Measurements from ENCODE around the gene SDF4. TPM values are rescaled to one million over a fixed set of nuclear protein-coding genes. Genes with fewer than 3 reads are reported as not detected.
"Not testable (repeated sequence)": the region's sequence is repeated elsewhere in the genome, so short reads cannot be mapped to it uniquely, and the experiment has no call there.

The SDF4 gene
- total RNA-seq, 1 experiment from 2014 or later, result 142 TPM

GRCh38 chr1:1199961-1200875 lies 31.6 kb downstream of the SDF4 start:
- DNase-seq (ENCODE audit: low read depth), result no peak

DNA sequence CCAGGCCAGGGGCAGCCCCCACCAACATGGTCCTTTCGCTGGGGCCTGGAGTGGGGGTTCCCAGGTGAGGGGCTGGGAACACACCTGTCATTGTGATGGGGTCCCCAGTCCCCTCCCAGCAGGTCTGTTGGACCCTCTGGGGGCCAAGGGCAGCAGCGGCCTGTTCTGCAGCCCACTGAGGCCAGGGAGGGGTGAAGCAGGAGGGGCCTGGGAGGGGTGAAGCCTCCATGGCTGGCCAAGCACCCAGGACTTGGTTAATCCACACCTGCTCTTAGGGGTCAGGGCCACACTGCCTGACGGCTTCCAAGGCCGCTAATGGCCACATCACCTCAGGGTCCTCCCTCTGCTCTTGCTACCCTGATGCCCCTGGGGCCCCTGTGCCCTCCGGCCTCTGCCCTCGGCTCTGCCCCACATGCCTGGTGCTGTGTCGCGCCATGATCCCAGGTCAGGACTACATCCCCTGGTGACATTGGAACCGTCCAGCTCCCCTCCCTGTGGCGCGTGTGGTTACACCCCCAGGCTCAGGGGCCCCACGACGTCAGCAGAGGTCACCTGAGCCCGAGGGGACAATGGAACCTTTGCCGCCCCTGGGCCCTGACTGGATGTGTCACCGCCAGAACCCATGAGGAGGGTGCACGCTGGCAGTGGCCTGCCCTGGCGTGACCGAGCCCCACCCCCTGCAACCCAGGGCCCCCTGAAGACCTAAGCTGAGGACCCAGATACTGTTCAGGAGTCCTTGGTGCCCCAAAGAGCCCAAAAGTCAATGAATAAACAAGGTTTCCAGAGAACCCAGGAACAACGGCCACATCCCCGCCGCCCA lies 32.5 kb downstream of the SDF4 start:
- DNase-seq (ENCODE audit: low read depth), result no peak

DNA sequence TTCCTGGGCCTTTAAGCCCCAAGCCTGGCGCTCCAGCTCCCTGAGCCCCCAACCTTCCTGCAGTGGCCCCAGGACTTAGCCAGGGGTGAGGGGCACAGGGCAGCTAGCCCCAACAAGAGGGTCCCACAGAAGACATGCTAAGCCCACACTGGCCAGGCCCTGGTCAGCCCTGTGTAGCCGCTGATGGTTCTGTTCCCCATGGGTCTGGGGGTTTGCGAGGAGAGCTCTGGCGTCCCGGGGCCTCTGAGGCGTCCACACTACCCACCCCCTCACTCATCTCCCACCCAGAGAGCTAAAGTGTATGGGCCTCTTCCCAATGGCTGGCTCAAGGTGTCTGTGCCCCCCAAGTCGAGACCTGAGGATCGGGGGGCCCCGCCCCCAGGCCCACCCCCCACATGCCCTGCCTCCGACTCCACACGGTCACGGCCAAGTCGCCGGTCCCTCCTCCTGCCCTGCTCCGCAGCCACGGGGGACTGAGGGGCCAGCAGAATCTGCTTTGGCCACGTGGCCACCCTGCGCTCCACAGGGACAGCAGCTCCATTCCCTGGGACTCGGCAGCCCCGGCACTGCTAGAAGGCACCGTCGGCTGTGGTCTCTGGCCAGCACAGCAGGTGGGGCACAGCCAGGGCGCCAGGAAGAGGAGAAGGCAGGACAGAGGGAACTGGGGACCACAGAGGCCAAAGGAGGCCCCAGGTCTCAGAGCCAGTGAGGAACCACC lies 33.2 kb downstream of the SDF4 start:
- DNase-seq (ENCODE audit: low read depth), result no peak

- no peak for DNase-seq (ENCODE audit: low read depth)
These were observed 34.0 kb downstream of the SDF4 start for GRCh38 chr1:1197551-1198422.

DNA sequence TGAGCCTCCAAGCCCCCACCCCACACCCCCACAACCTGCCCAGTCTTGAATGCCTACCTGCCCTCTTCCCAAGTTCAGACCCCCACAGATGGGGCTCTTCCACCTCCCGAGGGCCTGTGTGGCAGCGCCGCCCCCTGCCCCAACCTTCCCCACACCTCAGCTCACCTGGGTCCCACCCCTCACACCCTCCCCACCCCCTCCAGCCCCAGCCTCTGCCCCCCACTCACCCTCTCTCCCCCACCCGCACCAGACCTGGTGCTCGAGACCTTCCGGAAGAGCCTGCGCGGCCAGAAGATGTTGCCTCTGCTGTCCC lies 34.7 kb downstream of the SDF4 start:
- DNase-seq (ENCODE audit: low read depth), result no peak

DNA sequence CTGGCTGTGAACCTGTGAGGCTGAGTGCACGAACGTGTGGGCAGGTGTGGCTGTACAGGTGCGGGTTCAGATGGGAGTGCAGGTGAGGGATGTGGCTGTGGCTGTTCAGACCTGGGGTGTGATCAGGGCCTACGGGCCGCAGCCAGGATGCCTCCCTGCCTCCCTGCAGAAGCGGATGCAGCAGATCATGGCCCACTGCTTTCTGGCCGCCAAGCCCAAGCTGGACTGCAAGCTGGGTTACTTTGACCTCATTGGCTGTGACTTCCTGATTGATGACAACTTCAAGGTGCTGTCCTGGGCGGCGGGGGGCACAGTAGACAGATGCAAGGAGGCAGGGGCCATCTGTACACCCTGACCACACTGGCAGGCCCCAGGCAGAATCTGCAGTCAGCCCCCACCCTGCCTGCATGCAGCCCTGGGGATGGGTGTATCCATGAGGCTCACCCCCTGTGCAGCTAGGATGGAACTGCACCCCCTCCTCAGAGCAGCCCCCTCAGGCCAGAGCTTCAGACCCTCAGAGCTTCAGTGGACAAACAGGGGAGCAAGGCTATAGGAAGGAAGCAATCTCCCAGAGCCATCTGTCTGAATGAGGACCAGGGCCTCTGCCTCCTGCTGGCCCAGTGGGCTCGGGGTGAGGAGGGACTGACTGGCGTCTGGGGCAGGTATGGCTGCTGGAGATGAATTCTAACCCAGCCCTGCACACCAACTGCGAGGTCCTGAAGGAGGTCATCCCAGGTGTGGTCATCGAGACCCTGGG lies 35.2 kb downstream of the SDF4 start:
- DNase-seq (ENCODE audit: low read depth), result no peak

GRCh38 chr1:1195726-1196125 lies 36.1 kb downstream of the SDF4 start:
- not testable (repeated sequence) for DNase-seq (ENCODE audit: low read depth)

- DNase-seq (ENCODE audit: low read depth), result no peak
These were observed 37.1 kb downstream of the SDF4 start for GRCh38 chr1:1194723-1195122.

- no peak for DNase-seq (ENCODE audit: low read depth)
These were observed 40.1 kb downstream of the SDF4 start for GRCh38 chr1:1191734-1192133.

- no peak for DNase-seq (ENCODE audit: low read depth)
These were observed 42.7 kb downstream of the SDF4 start for GRCh38 chr1:1189111-1189510.

DNA sequence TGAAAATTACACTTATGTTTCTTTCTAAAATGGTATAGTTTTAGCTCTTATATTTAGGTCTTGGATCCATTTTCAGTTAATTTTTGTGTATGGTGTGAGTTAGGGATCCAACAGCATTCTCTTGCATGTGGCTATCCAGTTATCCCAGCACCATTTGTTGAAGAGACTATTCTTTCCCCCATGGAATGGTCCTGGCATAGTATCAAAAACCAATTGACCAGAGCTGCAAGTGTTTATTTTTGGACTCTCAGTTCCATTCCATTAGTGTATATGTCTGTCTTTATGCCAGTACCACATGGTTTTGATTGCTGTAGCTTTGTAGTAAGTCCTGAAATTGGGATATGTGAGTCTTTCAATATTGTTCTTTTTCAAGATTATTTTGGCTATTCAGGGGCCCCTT lies 43.9 kb downstream of the SDF4 start:
- peak; percentile 20 for DNase-seq (ENCODE audit: low read depth)

- DNase-seq (ENCODE audit: low read depth), result no peak
These were observed 46.6 kb downstream of the SDF4 start for GRCh38 chr1:1185101-1185765.

- DNase-seq (ENCODE audit: low read depth), result no peak
These were observed 47.7 kb downstream of the SDF4 start for GRCh38 chr1:1183833-1184775.

DNA sequence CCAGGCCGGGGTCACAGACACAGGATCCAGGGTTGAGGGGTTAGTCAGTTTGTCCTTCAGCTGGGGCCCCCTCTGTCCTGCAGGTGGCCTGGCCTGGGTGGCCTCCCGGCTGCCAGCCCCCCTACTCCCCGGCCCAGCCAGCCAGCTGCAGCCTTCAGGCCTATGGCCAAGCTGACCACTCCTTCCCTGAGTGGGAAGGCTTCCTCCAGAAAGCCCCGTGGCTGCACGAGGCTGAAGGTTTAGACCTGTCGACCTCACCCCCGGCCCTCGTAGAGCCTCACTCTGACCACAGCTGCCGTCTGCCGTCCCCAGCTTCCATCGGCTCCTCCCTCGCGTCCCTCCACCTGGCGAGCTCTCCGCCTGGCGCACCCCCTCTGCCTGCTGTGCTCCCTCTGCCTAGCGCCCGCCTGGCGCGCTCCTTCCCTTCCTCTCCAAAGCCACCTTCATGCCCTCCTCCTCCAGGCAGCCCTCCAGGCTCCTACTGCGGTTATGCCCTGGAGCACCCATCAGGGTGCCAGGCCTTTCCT lies 48.5 kb downstream of the SDF4 start:
- DNase-seq (ENCODE audit: low read depth), result no peak

- no peak for DNase-seq (ENCODE audit: low read depth)
These were observed 49.1 kb downstream of the SDF4 start for GRCh38 chr1:1182491-1183220.

- no peak for DNase-seq (ENCODE audit: low read depth)
These were observed 49.8 kb downstream of the SDF4 start for GRCh38 chr1:1181938-1182410.

DNA sequence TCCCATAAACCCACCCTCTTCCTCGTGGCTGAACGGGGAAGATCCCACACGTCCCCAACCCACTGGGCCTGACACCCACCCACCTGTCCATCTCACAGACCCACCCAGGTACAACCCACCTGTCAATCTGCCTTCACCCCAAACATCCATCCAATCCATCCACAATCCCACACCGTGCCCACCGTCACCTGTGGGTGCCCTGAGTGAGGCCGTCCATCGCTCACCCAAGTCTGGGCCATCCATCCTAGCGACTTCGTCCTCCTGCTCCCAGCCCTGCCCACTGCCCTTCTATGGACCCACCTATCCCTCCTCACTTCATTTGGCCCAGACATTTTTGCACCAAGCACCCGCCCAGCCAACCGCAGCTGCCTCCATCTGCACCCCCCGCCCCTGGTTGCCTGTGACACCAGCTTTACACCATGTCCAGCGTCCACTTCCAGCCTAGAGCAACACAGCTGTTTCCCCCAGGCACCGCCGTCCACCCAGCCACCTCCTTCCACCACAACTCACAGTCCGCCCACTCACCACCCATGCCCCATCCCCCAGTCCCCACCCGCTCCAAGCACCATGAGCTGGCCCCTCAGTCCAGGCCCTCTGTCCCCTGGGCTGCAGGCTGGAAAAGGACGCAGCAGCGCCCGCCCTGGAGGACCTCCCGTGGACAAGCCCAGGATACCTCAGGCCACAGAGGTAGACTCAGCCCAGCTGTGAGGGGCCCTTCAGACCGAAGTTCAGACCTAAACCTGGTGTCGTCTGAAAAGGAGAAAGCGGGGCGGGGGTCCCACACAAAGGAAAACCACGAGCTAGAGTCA lies 50.5 kb downstream of the SDF4 start:
- no peak for DNase-seq (ENCODE audit: low read depth)
